Sigmoid colon (tissue), 7 donors: ENCODE measurements around the gene WASHC4. TPM values are rescaled to one million over a fixed set of nuclear protein-coding genes. Genes with fewer than 3 reads are reported as not detected.
"Not testable (repeated sequence)": the region's sequence is repeated elsewhere in the genome, so short reads cannot be mapped to it uniquely, and the experiment has no call there.

Experiments used
- DNase-seq: peaks from one replicate; pipeline ENCODE4 v3.0.0-alpha.2; 2019
- H3K27ac ChIP-seq, 4 donors: fragments of 200-600 bp; sonication (generic); one replicate each; pipeline ENCODE4 v1.5.1; 2016 to 2019; ENCODE audit warnings: mild to moderate bottlenecking in 1 of 4
- H3K27me3 ChIP-seq, 3 donors: fragments of 200-600 bp; sonication (generic); one replicate each; pipeline ENCODE4 v1.5.1; 2019; ENCODE audit warnings: mild to moderate bottlenecking in 1 of 3
- H3K36me3 ChIP-seq, 4 donors: fragments of 200-600 bp; sonication (generic); one replicate each; pipeline ENCODE4 v1.5.1; 2016 to 2019
- H3K4me1 ChIP-seq, 4 donors: fragments of 200-600 bp; sonication (generic); one replicate each; pipeline ENCODE4 v1.5.1; 2017 to 2019
- H3K4me3 ChIP-seq, 4 donors: fragments of 200-600 bp; sonication (generic); one replicate each; pipeline ENCODE4 v1.5.1; 2017 to 2019; ENCODE audit warnings: mild to moderate bottlenecking in 2 of 4, moderate library complexity in 1 of 4
- H3K9me3 ChIP-seq, 4 donors: fragments of 200-600 bp in 3 of 4; sonication (generic) in 3 of 4; one replicate each; pipeline versions ENCODE4 v1.5.1 to v1.6.1; 2013 to 2019
- EP300 ChIP-seq, 4 donors: sonication (generic); formaldehyde crosslinking; IDR thresholded peaks; one replicate each; pipeline ENCODE4 v1.6.1; 2017; ENCODE audit warnings: antibody characterized with exemption in 4 of 4
- POLR2A ChIP-seq, 2 donors: fragments of 450-650 bp; IDR thresholded peaks; one replicate each; pipeline ENCODE4 v1.6.1; 2016; ENCODE audit warnings: antibody characterized with exemption in 2 of 2, mild to moderate bottlenecking in 2 of 2, moderate library complexity in 2 of 2
- POLR2AphosphoS5 ChIP-seq, 4 donors: sonication (generic); formaldehyde crosslinking; IDR thresholded peaks; one replicate each; pipeline ENCODE4 v1.6.1; 2017; ENCODE audit warnings: antibody characterized with exemption in 4 of 4
- WGBS, 2 donors: extraction: QIAGEN DNeasy Blood & Tissue Kit; methylation state at CpG; one replicate each; pipeline ENCODE4 v1.1.7; 2013; 5-methylcytosine and 5-hydroxymethylcytosine counted together
- intact Hi-C: fragments of 100-400 bp; cut with DNase I; formaldehyde crosslinking; loops from one replicate; pipeline ENCODE4 v1.15.1; 2023
- polyA plus RNA-seq, 3 donors: library from polyadenylated mRNA; stranded (reverse); fragments of 200-250 nt; gene quantifications; one replicate each; pipeline ENCODE4 v1.2.3, GENCODE V29; 2013
- total RNA-seq, 4 donors: library from RNA; depleted of rRNA; stranded (reverse); fragments of >200 nt; gene quantifications; one replicate each; pipeline ENCODE4 v1.1.0, GENCODE V29; 2016
- TF ChIP-seq, protein P1 (sequence below), 4 experiments: fragments of 450-650 bp in 3 of 4; fragments of 200-600 bp in 1 of 4; IDR thresholded peaks; one replicate each; pipeline ENCODE4 v1.5.1; 2016 to 2019; ENCODE audit warnings: antibody characterized with exemption in 4 of 4, mild to moderate bottlenecking in 3 of 4, moderate library complexity in 2 of 4
- donor health status: healthy with polysubstance abuse.
- donor health status: Bipolar disorder and iron deficiency.
- donor health status: healthy.

WASHC4 gene
- total and polyA plus RNA-seq, 7 donors: 9.6 to 64.3 (median 43.3) TPM

DNA sequence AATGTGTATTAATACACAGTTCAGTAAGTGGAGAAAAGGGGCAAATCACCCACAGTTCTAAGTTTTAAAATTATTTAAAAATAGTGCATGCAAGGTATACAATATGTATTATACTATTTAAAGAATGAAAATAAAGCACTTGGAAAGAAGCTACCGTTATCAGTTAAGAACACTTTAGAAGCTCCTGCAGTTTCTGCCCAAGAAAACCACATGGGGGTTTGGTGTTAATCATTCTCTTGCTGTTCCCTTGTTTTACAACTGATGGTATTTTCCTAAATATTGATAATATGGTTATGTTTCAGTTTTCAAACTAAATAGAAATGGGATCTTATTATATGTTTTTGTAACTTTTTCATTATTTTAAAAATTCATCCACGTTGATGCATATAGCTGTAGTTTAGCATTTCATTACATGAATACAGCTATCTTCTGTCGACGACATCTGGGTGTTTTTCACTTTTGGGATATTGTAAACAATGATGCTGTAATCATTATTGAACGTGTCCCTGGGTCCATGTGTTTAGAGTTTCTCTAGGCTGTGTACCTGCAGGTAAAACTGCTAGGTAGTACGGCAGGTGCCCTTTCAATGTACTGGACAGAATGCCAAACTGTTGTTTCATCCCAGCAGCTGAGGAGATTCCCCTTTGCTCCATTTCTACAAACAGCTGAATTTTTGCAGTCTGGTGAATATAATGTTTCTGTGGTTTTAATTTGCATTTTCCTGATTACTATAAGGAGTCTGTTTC lies 64.3 kb downstream of the WASHC4 start:
- Histone ChIP-seq H3K9me3 (no peaks in the 10 kb centered on the region), H3K27me3 (no peaks in the 10 kb centered on the region), H3K36me3 (peaks cover 0 to 80% (median 14%) of the 10 kb centered on the region in 4 donors), H3K4me3 (no peak overlapping the region), H3K4me1 (no peaks in the 10 kb centered on the region), H3K27ac (no peak overlapping the region)
- intact Hi-C loops: no loop called here
- TF ChIP-seq POLR2A (IDR thresholded peaks at IDR 0.05): no peak
- no peak for TF ChIP-seq POLR2AphosphoS5 (IDR thresholded peaks at IDR 0.05)
- no peak for TF ChIP-seq EP300 (IDR thresholded peaks at IDR 0.05)
- TF ChIP-seq, protein P1, sequence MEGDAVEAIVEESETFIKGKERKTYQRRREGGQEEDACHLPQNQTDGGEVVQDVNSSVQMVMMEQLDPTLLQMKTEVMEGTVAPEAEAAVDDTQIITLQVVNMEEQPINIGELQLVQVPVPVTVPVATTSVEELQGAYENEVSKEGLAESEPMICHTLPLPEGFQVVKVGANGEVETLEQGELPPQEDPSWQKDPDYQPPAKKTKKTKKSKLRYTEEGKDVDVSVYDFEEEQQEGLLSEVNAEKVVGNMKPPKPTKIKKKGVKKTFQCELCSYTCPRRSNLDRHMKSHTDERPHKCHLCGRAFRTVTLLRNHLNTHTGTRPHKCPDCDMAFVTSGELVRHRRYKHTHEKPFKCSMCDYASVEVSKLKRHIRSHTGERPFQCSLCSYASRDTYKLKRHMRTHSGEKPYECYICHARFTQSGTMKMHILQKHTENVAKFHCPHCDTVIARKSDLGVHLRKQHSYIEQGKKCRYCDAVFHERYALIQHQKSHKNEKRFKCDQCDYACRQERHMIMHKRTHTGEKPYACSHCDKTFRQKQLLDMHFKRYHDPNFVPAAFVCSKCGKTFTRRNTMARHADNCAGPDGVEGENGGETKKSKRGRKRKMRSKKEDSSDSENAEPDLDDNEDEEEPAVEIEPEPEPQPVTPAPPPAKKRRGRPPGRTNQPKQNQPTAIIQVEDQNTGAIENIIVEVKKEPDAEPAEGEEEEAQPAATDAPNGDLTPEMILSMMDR (IDR thresholded peaks at IDR 0.05): no peak
- WGBS, 2 donors: 82 to 83% methylated on average over 6 of the region's 6 CpGs
- DNase-seq: no peak

DNA sequence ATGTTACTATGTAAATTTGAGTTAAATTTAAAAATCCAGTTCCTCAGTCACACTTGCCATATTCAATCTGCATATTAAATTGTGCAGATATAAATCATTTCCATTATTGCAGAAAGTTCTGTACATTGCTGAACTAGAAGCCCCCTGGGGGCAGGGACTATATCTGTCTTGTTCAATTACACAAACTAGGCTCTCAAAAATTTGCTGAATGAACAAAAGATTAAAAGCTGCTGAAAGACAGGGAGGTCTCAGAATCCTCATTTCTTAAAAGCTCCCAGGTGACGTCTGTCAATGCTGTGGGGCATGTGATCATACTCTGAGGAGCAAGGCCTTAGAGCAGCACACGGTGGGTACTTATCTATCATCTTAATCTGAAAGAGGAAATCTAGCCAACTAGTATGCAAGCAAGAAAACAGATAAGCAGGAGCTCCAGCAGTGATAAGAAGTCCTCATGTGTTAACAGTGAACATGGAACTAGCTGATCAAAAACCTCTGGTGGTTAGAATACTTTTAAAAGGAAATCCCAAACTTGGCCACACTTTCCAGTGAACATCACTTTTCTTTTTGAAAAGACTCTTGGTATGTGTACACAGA lies 68.0 kb downstream of the WASHC4 start:
- intact Hi-C loops: no loop called here
- DNase-seq: no peak
- Histone ChIP-seq H3K36me3 (peaks cover 0 to 54% (median 15%) of the 10 kb centered on the region in 4 donors), H3K4me3 (no peak overlapping the region), H3K27me3 (no peaks in the 10 kb centered on the region), H3K27ac (no peak overlapping the region), H3K4me1 (no peaks in the 10 kb centered on the region), H3K9me3 (peaks cover 0 to 2% (median 0%) of the 10 kb centered on the region in 4 donors)
- TF ChIP-seq, protein P1 (IDR thresholded peaks at IDR 0.05): no peak
- TF ChIP-seq POLR2AphosphoS5 (IDR thresholded peaks at IDR 0.05): no peak
- no peak for TF ChIP-seq POLR2A (IDR thresholded peaks at IDR 0.05)
- TF ChIP-seq EP300 (IDR thresholded peaks at IDR 0.05): no peak
- 79 to 85% methylated on average over 2 of the region's 2 CpGs for WGBS, 2 donors

DNA sequence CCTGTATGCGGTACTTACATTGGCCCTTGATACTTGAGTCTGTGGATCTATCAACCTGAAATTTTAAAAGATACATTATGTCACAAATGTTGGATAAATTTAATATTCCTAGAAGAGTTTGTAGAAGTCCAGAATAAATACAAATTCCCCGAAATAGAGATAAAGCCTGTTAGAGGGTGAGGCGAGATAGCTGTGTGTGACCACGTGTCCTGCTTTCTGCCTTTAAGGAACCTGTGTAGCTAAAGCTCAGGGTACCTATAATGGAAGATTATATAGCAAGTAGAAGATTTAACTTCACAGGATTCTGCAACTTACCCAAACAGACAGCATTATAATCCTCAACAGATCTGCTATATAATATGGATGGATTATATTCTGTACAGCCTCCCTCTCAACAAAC lies 69.7 kb downstream of the WASHC4 start:
- Histone ChIP-seq H3K27ac (no peak overlapping the region), H3K27me3 (no peaks in the 10 kb centered on the region), H3K36me3 (peaks cover 0 to 50% (median 15%) of the 10 kb centered on the region in 4 donors), H3K9me3 (peaks cover 0 to 2% (median 0%) of the 10 kb centered on the region in 4 donors), H3K4me1 (no peaks in the 10 kb centered on the region), H3K4me3 (no peak overlapping the region)
- WGBS, 2 donors: 94 to 97% methylated on average over 4 of the region's 4 CpGs
- intact Hi-C loops: no loop called here
- no peak for TF ChIP-seq EP300 (IDR thresholded peaks at IDR 0.05)
- TF ChIP-seq POLR2AphosphoS5 (IDR thresholded peaks at IDR 0.05): no peak
- TF ChIP-seq, protein P1 (IDR thresholded peaks at IDR 0.05): no peak
- TF ChIP-seq POLR2A (IDR thresholded peaks at IDR 0.05): no peak
- no peak for DNase-seq

DNA sequence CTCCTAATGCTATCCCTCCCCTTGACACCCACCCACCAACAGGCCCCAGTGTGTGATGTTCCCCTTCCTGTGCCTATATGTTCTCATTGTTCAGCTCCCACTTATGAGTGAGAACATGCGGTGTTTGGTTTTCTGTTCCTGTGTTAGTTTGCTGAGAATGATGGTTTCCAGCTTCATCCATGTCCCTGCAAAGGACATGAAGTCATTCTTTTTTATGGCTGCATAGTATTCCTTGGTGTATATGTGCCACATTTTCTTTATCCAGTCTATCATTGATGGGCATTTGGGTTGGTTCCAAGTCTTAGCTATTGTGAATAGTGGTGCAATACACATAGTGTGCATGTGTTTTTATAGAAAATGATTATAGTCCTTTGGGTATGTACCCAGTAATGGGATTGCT lies 71.6 kb downstream of the WASHC4 start:
- 100% methylated on average over 1 of the region's 1 CpG for WGBS, 2 donors
- H3K4me3 ChIP-seq, intact Hi-C loops, DNase-seq, H3K27me3 ChIP-seq, H3K4me1 ChIP-seq, H3K27ac ChIP-seq, H3K9me3 ChIP-seq: not testable (repeated sequence)
- H3K36me3 ChIP-seq: peaks cover 1 to 37% (median 14%) of the 10 kb centered on the region in 4 donors

DNA sequence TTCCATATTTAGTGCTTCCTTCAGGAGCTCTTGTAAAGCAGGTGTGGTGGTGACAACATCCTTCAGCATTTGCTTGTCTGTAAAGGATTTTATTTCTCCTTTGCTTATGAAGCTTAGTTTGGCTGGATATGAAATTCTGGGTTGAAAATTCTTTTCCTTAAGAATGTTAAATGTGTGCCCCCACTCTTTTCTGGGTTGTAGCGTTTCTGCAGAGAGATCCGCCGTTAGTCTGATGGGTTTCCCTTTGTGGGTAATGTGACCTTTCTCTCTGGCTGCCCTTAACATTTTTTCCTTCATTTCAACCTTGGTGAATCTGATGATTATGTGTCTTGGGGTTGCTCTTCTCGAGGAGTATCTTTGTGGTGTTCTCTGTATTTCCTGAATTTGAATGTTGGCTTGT lies 75.9 kb downstream of the WASHC4 start:
- H3K27me3 ChIP-seq, H3K4me3 ChIP-seq, intact Hi-C loops, H3K4me1 ChIP-seq, H3K9me3 ChIP-seq, H3K27ac ChIP-seq, DNase-seq: not testable (repeated sequence)
- 85 to 97% methylated on average over 4 of the region's 4 CpGs for WGBS, 2 donors
- peaks cover 18 to 43% (median 23%) of the 10 kb centered on the region in 4 donors for H3K36me3 ChIP-seq

DNA sequence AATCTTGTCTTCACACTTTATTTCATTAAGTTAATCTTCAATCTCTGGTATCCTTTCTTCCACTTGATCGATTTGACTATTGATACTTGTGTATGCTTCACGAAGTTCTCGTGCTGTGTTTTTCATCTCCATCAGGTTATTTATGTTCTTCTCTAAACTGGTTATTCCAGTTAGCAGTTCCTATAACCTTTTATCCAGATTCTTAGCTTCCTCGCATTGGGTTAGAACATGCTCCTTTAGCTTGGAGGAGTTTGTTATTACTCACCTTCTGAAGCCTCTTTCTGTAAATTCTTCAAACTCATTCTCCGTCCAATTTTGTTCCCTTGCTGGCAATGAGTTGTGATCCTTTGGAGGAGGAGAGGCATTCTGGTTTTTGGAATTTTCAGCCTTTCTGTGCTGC lies 76.4 kb downstream of the WASHC4 start:
- H3K4me3 ChIP-seq, H3K4me1 ChIP-seq, intact Hi-C loops, DNase-seq, H3K27me3 ChIP-seq, H3K27ac ChIP-seq, H3K9me3 ChIP-seq: not testable (repeated sequence)
- 97 to 98% methylated on average over 5 of the region's 5 CpGs for WGBS, 2 donors
- H3K36me3 ChIP-seq: peaks cover 18 to 49% (median 25%) of the 10 kb centered on the region in 4 donors
